SU-DHL-6 (cell line): ENCODE data around the gene AMOTL1.

ENCODE experiments used
- H2AFZ ChIP-seq: fragments of 200-600 bp; sonication (generic); 2 replicates; pipeline ENCODE4 v1.6.1; 2014; ENCODE audit warnings: low read depth, mild to moderate bottlenecking, moderate library complexity, mixed read lengths, antibody characterized with exemption, low read length; ENCODE audit not compliant: severe bottlenecking
- H3F3A ChIP-seq: fragments of 200-600 bp; shearing (Covaris generic); 2 replicates; pipeline ENCODE4 v1.6.0; 2016; ENCODE audit warnings: antibody characterized with exemption, mild to moderate bottlenecking; ENCODE audit not compliant: insufficient read depth
- H3K27ac ChIP-seq: fragments of 200-600 bp; sonication (generic); 2 replicates; pipeline ENCODE4 v1.5.1; 2016; ENCODE audit warnings: low read depth, mild to moderate bottlenecking, low read length, moderate library complexity, mixed read lengths
- H3K27me3 ChIP-seq: fragments of 200-600 bp; sonication (generic), shearing (Covaris generic); 2 replicates; pipeline ENCODE4 v1.6.0; 2014; ENCODE audit warnings: mild to moderate bottlenecking, low read length
- H3K36me3 ChIP-seq: fragments of 200-600 bp; sonication (generic); 2 replicates; pipeline ENCODE4 v1.6.1; 2014; ENCODE audit warnings: mild to moderate bottlenecking, low read length, mixed read lengths
- H3K4me2 ChIP-seq: fragments of 300-600, 200-600 bp; shearing (Covaris generic), sonication (generic); 2 replicates; pipeline ENCODE4 v1.6.0; 2014; ENCODE audit warnings: low read length, low read depth, mild to moderate bottlenecking; ENCODE audit not compliant: poor library complexity, severe bottlenecking
- H3K4me3 ChIP-seq: fragments of 200-600 bp; sonication (generic); 2 replicates; pipeline ENCODE4 v1.5.1; 2014; ENCODE audit warnings: antibody characterized with exemption, low read length, mild to moderate bottlenecking, mixed read lengths; ENCODE audit not compliant: insufficient read depth, poor library complexity, severe bottlenecking
- H3K79me2 ChIP-seq: fragments of 200-600 bp; sonication (generic); 2 replicates; pipeline ENCODE4 v1.6.1; 2014; ENCODE audit warnings: mild to moderate bottlenecking, low read length, moderate library complexity; ENCODE audit not compliant: insufficient read depth
- H3K9ac ChIP-seq: fragments of 200-600 bp; sonication (generic); 2 replicates; pipeline ENCODE4 v1.7.0; 2014; ENCODE audit warnings: mild to moderate bottlenecking, low read length
- H3K9me2 ChIP-seq: fragments of 200-600 bp; sonication (generic); replicated peaks from 2 replicates; pipeline ENCODE4 v1.6.1; 2014; ENCODE audit warnings: low read length; ENCODE audit not compliant: insufficient read depth
- H3K9me3 ChIP-seq: fragments of 200-600 bp; sonication (generic); 2 replicates; pipeline ENCODE4 v1.6.1; 2014; ENCODE audit warnings: low read length, mixed read lengths; ENCODE audit not compliant: insufficient read depth
- H4K20me1 ChIP-seq: fragments of 200-600 bp; sonication (generic); 2 replicates; pipeline ENCODE4 v1.6.1; 2014; ENCODE audit warnings: low read depth, mild to moderate bottlenecking, antibody characterized with exemption, low read length, moderate library complexity, mixed read lengths
- EZH2phosphoT487 ChIP-seq: fragments of 200-600 bp; sonication (generic), shearing (Covaris generic); conservative IDR thresholded peaks from 2 replicates; pipeline ENCODE4 v1.6.1; 2018; ENCODE audit warnings: mild to moderate bottlenecking, antibody characterized with exemption, low read length, moderate library complexity, mixed read lengths
- TF ChIP-seq, protein P1 (sequence below): fragments of 200-600 bp; sonication (generic); IDR thresholded peaks from one replicate; pipeline ENCODE4 v1.5.1; 2017; ENCODE audit warnings: antibody characterized with exemption, mild to moderate bottlenecking, low read length, moderate library complexity; ENCODE audit not compliant: insufficient read depth, poor library complexity, severe bottlenecking

The AMOTL1 gene

DNA sequence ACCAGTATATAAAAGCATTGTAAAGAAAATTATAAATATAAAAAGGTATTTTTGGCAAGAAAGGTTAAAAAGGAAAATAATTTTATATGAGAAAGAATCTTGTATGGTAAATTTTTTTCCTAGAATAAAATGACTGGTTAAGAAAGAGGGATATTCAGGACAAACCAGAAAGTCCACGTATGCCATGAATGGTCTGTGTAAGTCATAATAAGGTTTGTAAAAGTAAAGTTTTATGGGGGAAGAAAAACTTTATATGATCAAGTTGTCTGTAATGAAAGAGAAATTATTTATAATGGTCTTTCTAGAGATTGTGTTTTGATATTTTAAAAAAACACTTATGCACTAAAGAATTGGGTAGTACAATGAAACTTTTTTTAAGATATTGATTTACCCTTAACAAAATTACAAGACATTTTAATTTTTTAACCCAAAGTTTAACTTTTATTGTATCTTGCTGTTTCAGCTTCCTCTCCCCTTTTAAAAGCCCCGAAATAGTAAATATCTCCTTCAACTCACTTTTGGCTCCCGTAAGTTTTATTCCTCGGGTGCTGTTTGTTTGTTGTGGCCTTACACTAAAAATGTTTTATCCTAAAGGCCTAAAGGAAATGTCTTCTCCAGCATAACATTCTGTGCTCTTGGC, 47.7 kb downstream of the AMOTL1 start:
- Histone ChIP-seq H3K36me3 (no peaks in the 10 kb centered on the region), H2AFZ (no peak overlapping the region), H3K4me3 (no peak overlapping the region), H3K9ac (no peak overlapping the region), H3F3A (no peaks in the 10 kb centered on the region), H3K27ac (no peak overlapping the region), H3K9me2 (no peaks in the 10 kb centered on the region), H3K4me2 (no peak overlapping the region), H3K9me3 (peaks cover 6% of the 10 kb centered on the region; the same call in 1 of the 2 replicates), H3K27me3 (no peaks in the 10 kb centered on the region), H4K20me1 (no peaks in the 10 kb centered on the region), H3K79me2 (no peaks in the 10 kb centered on the region)
- no peak for TF ChIP-seq EZH2phosphoT487
- TF ChIP-seq, protein P1, sequence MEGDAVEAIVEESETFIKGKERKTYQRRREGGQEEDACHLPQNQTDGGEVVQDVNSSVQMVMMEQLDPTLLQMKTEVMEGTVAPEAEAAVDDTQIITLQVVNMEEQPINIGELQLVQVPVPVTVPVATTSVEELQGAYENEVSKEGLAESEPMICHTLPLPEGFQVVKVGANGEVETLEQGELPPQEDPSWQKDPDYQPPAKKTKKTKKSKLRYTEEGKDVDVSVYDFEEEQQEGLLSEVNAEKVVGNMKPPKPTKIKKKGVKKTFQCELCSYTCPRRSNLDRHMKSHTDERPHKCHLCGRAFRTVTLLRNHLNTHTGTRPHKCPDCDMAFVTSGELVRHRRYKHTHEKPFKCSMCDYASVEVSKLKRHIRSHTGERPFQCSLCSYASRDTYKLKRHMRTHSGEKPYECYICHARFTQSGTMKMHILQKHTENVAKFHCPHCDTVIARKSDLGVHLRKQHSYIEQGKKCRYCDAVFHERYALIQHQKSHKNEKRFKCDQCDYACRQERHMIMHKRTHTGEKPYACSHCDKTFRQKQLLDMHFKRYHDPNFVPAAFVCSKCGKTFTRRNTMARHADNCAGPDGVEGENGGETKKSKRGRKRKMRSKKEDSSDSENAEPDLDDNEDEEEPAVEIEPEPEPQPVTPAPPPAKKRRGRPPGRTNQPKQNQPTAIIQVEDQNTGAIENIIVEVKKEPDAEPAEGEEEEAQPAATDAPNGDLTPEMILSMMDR, result no peak

DNA sequence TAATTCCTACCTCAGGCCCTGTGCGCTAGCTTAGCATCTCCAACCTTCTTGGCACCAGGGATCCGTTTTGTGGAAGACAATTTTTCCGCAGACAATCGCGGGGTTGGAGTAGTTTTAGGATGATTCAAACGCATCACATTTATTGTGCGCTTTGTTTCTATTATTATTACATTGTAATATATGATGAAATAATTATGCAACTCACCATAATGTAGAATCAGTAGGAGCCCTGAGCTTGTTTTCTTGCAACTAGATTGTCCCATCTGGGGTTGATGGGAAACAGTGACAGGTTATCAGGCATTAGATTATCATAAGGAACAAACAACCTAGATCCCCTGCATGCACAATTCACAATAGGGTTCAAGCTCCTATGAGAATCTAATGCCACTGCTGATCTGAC, 52.3 kb downstream of the AMOTL1 start:
- Histone ChIP-seq H3K4me3 (no peak overlapping the region), H3K27me3 (no peaks in the 10 kb centered on the region), H3K36me3 (no peaks in the 10 kb centered on the region), H2AFZ (no peak overlapping the region), H3K9me2 (no peaks in the 10 kb centered on the region), H3K27ac (no peak overlapping the region), H3K79me2 (no peaks in the 10 kb centered on the region), H4K20me1 (no peaks in the 10 kb centered on the region), H3K9ac (no peak overlapping the region), H3K9me3 (peaks cover 6% of the 10 kb centered on the region; the same call in 1 of the 2 replicates), H3K4me2 (no peak overlapping the region), H3F3A (no peaks in the 10 kb centered on the region)
- TF ChIP-seq EZH2phosphoT487, result no peak
- TF ChIP-seq, protein P1, result no peak

GRCh38 chr11:94821439-94821838, 53.3 kb downstream of the AMOTL1 start:
- Histone ChIP-seq H3K36me3 (no peaks in the 10 kb centered on the region), H3K27me3 (no peaks in the 10 kb centered on the region), H3F3A (no peaks in the 10 kb centered on the region), H3K79me2 (no peaks in the 10 kb centered on the region), H3K27ac (no peak overlapping the region), H3K4me3 (no peak overlapping the region), H4K20me1 (no peaks in the 10 kb centered on the region), H3K9me3 (no peaks in the 10 kb centered on the region), H2AFZ (no peak overlapping the region), H3K9ac (no peak overlapping the region), H3K4me2 (no peak overlapping the region), H3K9me2 (no peaks in the 10 kb centered on the region)
- TF ChIP-seq, protein P1, result no peak
- TF ChIP-seq EZH2phosphoT487, result no peak
